Measurements from ENCODE around the gene DCAF8L2. TPM values are rescaled to one million over a fixed set of nuclear protein-coding genes. Genes with fewer than 3 reads are reported as not detected.

Gene DCAF8L2
- total and polyA plus RNA-seq, 2 experiments from 2014 or later: not detected

DNA sequence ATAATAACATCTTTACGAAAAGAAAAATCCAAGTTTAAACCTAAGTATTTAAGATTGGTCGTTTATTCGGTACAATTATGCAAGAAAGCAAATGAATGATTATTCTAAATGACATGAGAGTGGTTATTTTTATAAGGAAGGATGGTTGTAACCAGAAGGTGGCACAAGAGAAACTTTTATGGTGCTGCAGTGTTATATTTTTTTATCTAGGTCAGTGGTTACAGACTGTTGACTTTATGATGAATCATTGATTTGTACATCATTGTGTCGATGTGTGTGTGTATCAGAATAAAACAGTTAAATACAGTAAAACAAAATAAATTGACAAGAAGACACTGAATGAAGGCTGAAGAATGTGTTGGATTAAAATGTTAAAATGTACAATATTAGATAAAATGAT lies 9.8 kb downstream of the DCAF8L2 start:
- Mint-ChIP-seq H3K4me3 (no peak overlapping the region), H3K27me3 (ENCODE audit: insufficient read depth, low read depth, poor library complexity) (no peaks in the 10 kb centered on the region), H3K36me3 (ENCODE audit: low read depth) (no peaks in the 10 kb centered on the region), H3K9me3 (no peaks in the 10 kb centered on the region), H3K27ac (no peak overlapping the region), H3K4me1 (no peaks in the 10 kb centered on the region)
- Histone ChIP-seq H3F3A (replicated peaks; ENCODE audit: low read depth) (no peaks in the 10 kb centered on the region), H3K4me1 (ENCODE audit: insufficient read depth) (no peaks in the 10 kb centered on the region), H3K27ac (ENCODE audit: low read depth) (no peak overlapping the region), H3K27me3 (ENCODE audit: insufficient read depth) (no peaks in the 10 kb centered on the region), H4K20me1 (replicated peaks; ENCODE audit: insufficient read depth) (no peaks in the 10 kb centered on the region), H2AFZ (no peak overlapping the region), H3K9me2 (ENCODE audit: insufficient read depth) (no peaks in the 10 kb centered on the region), H3K36me3 (ENCODE audit: insufficient read depth) (no peaks in the 10 kb centered on the region), H3K79me2 (replicated peaks; ENCODE audit: insufficient read depth) (no peaks in the 10 kb centered on the region), H3K4me2 (no peak overlapping the region), H3K4me3 (no peak overlapping the region)
- ATAC-seq (no peak), DNase-seq (ENCODE audit: low spot score) (no peak)
- no peak for TF ChIP-seq POLR2AphosphoS5 (IDR thresholded peaks at IDR 0.05; ENCODE audit: low read depth)
- TF ChIP-seq, protein P1, sequence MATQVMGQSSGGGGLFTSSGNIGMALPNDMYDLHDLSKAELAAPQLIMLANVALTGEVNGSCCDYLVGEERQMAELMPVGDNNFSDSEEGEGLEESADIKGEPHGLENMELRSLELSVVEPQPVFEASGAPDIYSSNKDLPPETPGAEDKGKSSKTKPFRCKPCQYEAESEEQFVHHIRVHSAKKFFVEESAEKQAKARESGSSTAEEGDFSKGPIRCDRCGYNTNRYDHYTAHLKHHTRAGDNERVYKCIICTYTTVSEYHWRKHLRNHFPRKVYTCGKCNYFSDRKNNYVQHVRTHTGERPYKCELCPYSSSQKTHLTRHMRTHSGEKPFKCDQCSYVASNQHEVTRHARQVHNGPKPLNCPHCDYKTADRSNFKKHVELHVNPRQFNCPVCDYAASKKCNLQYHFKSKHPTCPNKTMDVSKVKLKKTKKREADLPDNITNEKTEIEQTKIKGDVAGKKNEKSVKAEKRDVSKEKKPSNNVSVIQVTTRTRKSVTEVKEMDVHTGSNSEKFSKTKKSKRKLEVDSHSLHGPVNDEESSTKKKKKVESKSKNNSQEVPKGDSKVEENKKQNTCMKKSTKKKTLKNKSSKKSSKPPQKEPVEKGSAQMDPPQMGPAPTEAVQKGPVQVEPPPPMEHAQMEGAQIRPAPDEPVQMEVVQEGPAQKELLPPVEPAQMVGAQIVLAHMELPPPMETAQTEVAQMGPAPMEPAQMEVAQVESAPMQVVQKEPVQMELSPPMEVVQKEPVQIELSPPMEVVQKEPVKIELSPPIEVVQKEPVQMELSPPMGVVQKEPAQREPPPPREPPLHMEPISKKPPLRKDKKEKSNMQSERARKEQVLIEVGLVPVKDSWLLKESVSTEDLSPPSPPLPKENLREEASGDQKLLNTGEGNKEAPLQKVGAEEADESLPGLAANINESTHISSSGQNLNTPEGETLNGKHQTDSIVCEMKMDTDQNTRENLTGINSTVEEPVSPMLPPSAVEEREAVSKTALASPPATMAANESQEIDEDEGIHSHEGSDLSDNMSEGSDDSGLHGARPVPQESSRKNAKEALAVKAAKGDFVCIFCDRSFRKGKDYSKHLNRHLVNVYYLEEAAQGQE (IDR thresholded peaks at IDR 0.05; ENCODE audit: unreplicated experiment): no peak
- no peak for TF ChIP-seq NANOG (IDR thresholded peaks at IDR 0.05; ENCODE audit: borderline replicate concordance)
- no peak for TF ChIP-seq EZH2 (IDR thresholded peaks at IDR 0.05; ENCODE audit: low read depth, unreplicated experiment)
- TF ChIP-seq, protein P2, sequence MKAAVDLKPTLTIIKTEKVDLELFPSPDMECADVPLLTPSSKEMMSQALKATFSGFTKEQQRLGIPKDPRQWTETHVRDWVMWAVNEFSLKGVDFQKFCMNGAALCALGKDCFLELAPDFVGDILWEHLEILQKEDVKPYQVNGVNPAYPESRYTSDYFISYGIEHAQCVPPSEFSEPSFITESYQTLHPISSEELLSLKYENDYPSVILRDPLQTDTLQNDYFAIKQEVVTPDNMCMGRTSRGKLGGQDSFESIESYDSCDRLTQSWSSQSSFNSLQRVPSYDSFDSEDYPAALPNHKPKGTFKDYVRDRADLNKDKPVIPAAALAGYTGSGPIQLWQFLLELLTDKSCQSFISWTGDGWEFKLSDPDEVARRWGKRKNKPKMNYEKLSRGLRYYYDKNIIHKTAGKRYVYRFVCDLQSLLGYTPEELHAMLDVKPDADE (IDR thresholded peaks at IDR 0.05): no peak

DNA sequence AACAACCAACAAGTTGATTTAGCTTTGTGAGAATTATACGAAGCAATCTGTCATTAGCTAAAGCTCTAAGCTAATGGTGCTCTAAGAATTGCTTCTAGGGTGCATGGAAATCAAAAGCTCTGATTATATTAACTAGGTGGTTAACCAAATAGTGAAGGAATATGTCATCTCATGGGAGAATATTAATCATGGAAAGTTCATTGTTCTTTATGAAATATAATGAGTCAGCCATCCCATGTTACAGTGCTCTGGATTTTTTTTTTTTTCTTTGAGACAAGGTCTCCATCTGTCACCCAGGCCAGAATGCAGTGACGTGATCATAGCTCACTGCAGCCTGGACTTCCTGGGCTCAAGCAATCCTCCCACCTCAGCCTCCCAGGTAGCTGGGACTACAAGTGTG lies 10.5 kb downstream of the DCAF8L2 start:
- no peak overlapping the region for H3K4me2 ChIP-seq
- Mint-ChIP-seq H3K4me3 (no peak overlapping the region), H3K27ac (no peak overlapping the region), H3K9me3 (no peaks in the 10 kb centered on the region), H3K36me3 (ENCODE audit: low read depth) (no peaks in the 10 kb centered on the region), H3K4me1 (no peaks in the 10 kb centered on the region), H3K27me3 (ENCODE audit: insufficient read depth, low read depth, poor library complexity) (no peaks in the 10 kb centered on the region)
- no peak for ATAC-seq
- H2AFZ ChIP-seq: no peak overlapping the region
- H3K27ac ChIP-seq (ENCODE audit: low read depth): no peak overlapping the region
- H3K4me1 ChIP-seq (ENCODE audit: insufficient read depth): no peaks in the 10 kb centered on the region
- no peaks in the 10 kb centered on the region for H3K79me2 ChIP-seq (replicated peaks; ENCODE audit: insufficient read depth)
- no peak overlapping the region for H3K4me3 ChIP-seq
- no peaks in the 10 kb centered on the region for H3K36me3 ChIP-seq (ENCODE audit: insufficient read depth)
- no peaks in the 10 kb centered on the region for H3K9me2 ChIP-seq (ENCODE audit: insufficient read depth)
- H3F3A ChIP-seq (replicated peaks; ENCODE audit: low read depth): no peaks in the 10 kb centered on the region
- no peaks in the 10 kb centered on the region for H3K27me3 ChIP-seq (ENCODE audit: insufficient read depth)
- H4K20me1 ChIP-seq (replicated peaks; ENCODE audit: insufficient read depth): no peaks in the 10 kb centered on the region
- no peak for DNase-seq (ENCODE audit: low spot score)
- no peak for TF ChIP-seq EZH2phosphoT487 (IDR thresholded peaks at IDR 0.05; ENCODE audit: unreplicated experiment)
- TF ChIP-seq, protein P3, sequence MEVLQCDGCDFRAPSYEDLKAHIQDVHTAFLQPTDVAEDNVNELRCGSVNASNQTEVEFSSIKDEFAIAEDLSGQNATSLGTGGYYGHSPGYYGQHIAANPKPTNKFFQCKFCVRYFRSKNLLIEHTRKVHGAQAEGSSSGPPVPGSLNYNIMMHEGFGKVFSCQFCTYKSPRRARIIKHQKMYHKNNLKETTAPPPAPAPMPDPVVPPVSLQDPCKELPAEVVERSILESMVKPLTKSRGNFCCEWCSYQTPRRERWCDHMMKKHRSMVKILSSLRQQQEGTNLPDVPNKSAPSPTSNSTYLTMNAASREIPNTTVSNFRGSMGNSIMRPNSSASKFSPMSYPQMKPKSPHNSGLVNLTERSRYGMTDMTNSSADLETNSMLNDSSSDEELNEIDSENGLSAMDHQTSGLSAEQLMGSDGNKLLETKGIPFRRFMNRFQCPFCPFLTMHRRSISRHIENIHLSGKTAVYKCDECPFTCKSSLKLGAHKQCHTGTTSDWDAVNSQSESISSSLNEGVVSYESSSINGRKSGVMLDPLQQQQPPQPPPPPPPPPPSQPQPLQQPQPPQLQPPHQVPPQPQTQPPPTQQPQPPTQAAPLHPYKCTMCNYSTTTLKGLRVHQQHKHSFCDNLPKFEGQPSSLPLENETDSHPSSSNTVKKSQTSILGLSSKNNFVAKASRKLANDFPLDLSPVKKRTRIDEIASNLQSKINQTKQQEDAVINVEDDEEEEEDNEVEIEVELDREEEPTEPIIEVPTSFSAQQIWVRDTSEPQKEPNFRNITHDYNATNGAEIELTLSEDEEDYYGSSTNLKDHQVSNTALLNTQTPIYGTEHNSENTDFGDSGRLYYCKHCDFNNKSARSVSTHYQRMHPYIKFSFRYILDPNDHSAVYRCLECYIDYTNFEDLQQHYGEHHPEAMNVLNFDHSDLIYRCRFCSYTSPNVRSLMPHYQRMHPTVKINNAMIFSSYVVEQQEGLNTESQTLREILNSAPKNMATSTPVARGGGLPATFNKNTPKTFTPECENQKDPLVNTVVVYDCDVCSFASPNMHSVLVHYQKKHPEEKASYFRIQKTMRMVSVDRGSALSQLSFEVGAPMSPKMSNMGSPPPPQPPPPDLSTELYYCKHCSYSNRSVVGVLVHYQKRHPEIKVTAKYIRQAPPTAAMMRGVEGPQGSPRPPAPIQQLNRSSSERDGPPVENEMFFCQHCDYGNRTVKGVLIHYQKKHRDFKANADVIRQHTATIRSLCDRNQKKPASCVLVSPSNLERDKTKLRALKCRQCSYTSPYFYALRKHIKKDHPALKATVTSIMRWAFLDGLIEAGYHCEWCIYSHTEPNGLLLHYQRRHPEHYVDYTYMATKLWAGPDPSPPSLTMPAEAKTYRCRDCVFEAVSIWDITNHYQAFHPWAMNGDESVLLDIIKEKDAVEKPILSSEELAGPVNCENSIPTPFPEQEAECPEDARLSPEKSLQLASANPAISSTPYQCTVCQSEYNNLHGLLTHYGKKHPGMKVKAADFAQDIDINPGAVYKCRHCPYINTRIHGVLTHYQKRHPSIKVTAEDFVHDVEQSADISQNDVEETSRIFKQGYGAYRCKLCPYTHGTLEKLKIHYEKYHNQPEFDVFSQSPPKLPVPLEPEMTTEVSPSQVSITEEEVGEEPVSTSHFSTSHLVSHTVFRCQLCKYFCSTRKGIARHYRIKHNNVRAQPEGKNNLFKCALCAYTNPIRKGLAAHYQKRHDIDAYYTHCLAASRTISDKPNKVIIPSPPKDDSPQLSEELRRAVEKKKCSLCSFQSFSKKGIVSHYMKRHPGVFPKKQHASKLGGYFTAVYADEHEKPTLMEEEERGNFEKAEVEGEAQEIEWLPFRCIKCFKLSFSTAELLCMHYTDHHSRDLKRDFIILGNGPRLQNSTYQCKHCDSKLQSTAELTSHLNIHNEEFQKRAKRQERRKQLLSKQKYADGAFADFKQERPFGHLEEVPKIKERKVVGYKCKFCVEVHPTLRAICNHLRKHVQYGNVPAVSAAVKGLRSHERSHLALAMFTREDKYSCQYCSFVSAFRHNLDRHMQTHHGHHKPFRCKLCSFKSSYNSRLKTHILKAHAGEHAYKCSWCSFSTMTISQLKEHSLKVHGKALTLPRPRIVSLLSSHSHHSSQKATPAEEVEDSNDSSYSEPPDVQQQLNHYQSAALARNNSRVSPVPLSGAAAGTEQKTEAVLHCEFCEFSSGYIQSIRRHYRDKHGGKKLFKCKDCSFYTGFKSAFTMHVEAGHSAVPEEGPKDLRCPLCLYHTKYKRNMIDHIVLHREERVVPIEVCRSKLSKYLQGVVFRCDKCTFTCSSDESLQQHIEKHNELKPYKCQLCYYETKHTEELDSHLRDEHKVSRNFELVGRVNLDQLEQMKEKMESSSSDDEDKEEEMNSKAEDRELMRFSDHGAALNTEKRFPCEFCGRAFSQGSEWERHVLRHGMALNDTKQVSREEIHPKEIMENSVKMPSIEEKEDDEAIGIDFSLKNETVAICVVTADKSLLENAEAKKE (CRISPR knock-in tag; IDR thresholded peaks at IDR 0.05): no peak
- no peak for TF ChIP-seq NANOG (IDR thresholded peaks at IDR 0.05; ENCODE audit: borderline replicate concordance)
- no peak for TF ChIP-seq ZNF331 (CRISPR knock-in tag; IDR thresholded peaks at IDR 0.05; ENCODE audit: low read depth)
- no peak for TF ChIP-seq POLR2AphosphoS5 (IDR thresholded peaks at IDR 0.05; ENCODE audit: low read depth)
- no peak for TF ChIP-seq EZH2 (IDR thresholded peaks at IDR 0.05; ENCODE audit: low read depth, unreplicated experiment)
- TF ChIP-seq, protein P4, sequence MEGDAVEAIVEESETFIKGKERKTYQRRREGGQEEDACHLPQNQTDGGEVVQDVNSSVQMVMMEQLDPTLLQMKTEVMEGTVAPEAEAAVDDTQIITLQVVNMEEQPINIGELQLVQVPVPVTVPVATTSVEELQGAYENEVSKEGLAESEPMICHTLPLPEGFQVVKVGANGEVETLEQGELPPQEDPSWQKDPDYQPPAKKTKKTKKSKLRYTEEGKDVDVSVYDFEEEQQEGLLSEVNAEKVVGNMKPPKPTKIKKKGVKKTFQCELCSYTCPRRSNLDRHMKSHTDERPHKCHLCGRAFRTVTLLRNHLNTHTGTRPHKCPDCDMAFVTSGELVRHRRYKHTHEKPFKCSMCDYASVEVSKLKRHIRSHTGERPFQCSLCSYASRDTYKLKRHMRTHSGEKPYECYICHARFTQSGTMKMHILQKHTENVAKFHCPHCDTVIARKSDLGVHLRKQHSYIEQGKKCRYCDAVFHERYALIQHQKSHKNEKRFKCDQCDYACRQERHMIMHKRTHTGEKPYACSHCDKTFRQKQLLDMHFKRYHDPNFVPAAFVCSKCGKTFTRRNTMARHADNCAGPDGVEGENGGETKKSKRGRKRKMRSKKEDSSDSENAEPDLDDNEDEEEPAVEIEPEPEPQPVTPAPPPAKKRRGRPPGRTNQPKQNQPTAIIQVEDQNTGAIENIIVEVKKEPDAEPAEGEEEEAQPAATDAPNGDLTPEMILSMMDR (conservative IDR thresholded peaks at IDR 0.05; ENCODE audit: low read depth in 2 of 2): no peak
